SK-N-SH treated with all-trans-retinoic acid at 6 μM for 48 hours (cell line): ENCODE data around the gene MTA1.

Source experiments
- ARNTL ChIP-seq: fragments of 450-650 bp; formaldehyde crosslinking; IDR thresholded peaks from 2 replicates; pipeline ENCODE4 v1.5.0; 2020; ENCODE audit warnings: low read depth, mild to moderate bottlenecking, moderate library complexity, borderline replicate concordance
- CSDC2 ChIP-seq: fragments of 250-450 bp; sonication (Bioruptor Pico); IDR thresholded peaks from 2 replicates; pipeline ENCODE4 v1.5.0; 2020; ENCODE audit warnings: mild to moderate bottlenecking, moderate library complexity
- PATZ1 ChIP-seq: fragments of 250-450 bp; sonication (Bioruptor Pico); IDR thresholded peaks from 2 replicates; pipeline ENCODE4 v1.8.0; 2020; ENCODE audit warnings: mild to moderate bottlenecking, moderate library complexity, borderline replicate concordance
- PPARA ChIP-seq: fragments of 250-450 bp; sonication (Bioruptor Pico); IDR thresholded peaks from 2 replicates; pipeline ENCODE4 v1.5.0; 2020; ENCODE audit warnings: mild to moderate bottlenecking, borderline replicate concordance
- SNAI2 ChIP-seq: fragments of 250-450 bp; sonication (Bioruptor Pico); IDR thresholded peaks from 2 replicates; pipeline ENCODE4 v1.5.0; 2020; ENCODE audit warnings: mild to moderate bottlenecking, moderate library complexity
- TCF4 ChIP-seq: fragments of 250-450 bp; sonication (Bioruptor Pico); IDR thresholded peaks from 2 replicates; pipeline ENCODE4 v1.8.0; 2021; ENCODE audit warnings: mild to moderate bottlenecking, moderate library complexity, borderline replicate concordance
- ZNF565 ChIP-seq: fragments of 450-650 bp; formaldehyde crosslinking; conservative IDR thresholded peaks from 2 replicates; pipeline ENCODE4 v1.5.0; 2020; ENCODE audit warnings: low read depth, mild to moderate bottlenecking, moderate library complexity

GRCh38 chr14:105490572-105491365, 71.1 kb downstream of the MTA1 start, which contains the start of gene TEDC1:
- TF ChIP-seq ARNTL (no peak), SNAI2 (CRISPR knock-in tag) (no peak; the same call in 1 of the 2 replicates), PPARA (CRISPR knock-in tag) (peak; percentile 64; the same call in 1 of the 2 replicates), TCF4 (CRISPR knock-in tag) (no peak), PATZ1 (CRISPR knock-in tag) (no peak), CSDC2 (peak; percentile 88; the same call in 1 of the 2 replicates), ZNF565 (CRISPR knock-in tag) (no peak)
